Measurements from ENCODE around the gene SNRPD3.
"Not testable (repeated sequence)": the region's sequence is repeated elsewhere in the genome, so short reads cannot be mapped to it uniquely, and the experiment has no call there.

Gene SNRPD3

DNA sequence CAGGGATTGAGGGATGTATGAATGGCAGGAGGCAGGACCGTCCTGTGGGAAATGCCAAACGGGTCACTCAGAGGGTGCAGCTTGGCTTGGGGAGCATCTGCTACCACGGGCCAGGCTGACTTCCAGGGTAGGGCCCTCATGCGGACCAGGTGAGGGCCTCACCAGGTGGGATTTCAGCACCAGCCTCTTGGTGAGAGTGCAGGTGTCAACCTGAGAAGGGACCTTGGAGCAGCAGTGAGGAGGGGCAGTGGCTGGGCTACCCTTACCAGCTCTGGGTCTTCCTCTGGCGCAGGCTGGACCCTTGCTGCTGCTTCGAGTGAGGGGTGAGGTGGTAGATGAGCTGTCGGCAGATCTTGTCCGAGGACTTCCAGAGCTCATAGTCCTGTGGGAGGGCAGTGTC, 32.1 kb downstream of the SNRPD3 start:
- no peaks in the 10 kb centered on the region for H3K36me3 Mint-ChIP-seq (ENCODE audit: low read depth)
- no peaks in the 10 kb centered on the region for H3K9me3 Mint-ChIP-seq
- peaks cover 1% of the 10 kb centered on the region for H3K4me1 Mint-ChIP-seq (ENCODE audit: low read depth)
- no peak overlapping the region for H3K4me3 Mint-ChIP-seq
- DNase-seq (ENCODE audit: low spot score) = no peak
- H3K27me3 Mint-ChIP-seq (ENCODE audit: low read depth) = no peaks in the 10 kb centered on the region
- H3K27ac Mint-ChIP-seq = no peak overlapping the region

DNA sequence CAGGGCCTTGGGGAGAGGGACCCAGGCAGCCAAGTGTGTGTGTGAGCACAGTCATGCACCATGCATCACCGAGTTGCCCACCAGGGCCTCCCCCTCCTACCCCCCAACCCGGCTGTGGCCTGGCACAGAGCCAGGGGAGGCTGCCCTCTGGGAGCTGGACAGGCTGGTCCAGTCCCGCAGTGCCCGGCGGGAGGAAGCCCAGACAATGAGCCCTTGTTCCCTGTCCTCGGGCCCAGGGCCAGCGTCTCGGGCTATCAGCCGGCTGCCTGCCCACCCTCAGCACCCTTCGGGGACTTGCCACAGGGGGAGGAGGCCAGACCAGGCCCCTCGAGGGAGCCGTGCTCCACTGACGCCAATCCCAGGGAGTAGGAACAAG, 32.6 kb downstream of the SNRPD3 start:
- Mint-ChIP-seq H3K9me3 (no peaks in the 10 kb centered on the region), H3K27me3 (ENCODE audit: low read depth) (no peaks in the 10 kb centered on the region), H3K4me3 (no peak overlapping the region), H3K36me3 (ENCODE audit: low read depth) (no peaks in the 10 kb centered on the region), H3K4me1 (ENCODE audit: low read depth) (peaks cover 1% of the 10 kb centered on the region), H3K27ac (no peak overlapping the region)
- no peak for DNase-seq (ENCODE audit: low spot score)

DNA sequence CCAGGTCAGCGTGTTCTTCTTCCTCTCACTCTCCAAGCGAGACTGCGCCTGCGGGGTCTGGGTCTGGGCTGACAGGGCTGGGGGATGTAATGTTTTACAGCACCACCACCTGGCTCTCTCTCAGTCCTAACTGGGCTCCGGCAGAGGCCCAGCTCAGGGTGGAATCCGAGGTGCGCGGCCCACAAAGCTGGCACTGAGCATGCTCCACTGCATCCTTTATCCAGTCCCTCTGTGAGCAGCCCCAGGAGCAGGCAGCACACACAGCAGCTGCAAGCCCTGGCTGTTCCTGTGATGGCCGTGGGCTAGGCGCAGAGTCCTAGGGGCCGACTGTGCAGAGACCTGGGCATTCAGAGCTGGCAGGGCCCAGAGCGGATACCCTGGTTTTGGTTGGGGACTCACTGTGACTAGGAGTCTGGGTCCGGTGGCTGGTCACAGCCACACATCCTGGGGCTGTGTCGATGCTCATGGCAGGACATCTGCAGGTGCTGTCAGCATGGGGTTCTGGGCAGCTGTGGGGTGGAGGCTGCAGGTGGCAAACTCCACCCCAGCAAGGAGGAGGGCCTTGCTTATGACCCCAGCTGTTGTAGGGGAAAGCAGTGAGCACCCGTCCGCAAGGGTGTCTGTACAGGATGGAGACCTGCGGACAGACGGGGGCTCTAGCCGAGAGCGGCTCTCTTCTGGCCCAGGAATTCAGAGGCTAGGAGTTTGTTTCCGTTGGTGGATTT, 33.1 kb downstream of the SNRPD3 start:
- DNase-seq (ENCODE audit: low spot score) = no peak
- no peak overlapping the region for H3K27ac Mint-ChIP-seq
- H3K36me3 Mint-ChIP-seq (ENCODE audit: low read depth) = no peaks in the 10 kb centered on the region
- H3K4me1 Mint-ChIP-seq (ENCODE audit: low read depth) = peaks cover 1% of the 10 kb centered on the region
- H3K9me3 Mint-ChIP-seq = no peaks in the 10 kb centered on the region
- no peaks in the 10 kb centered on the region for H3K27me3 Mint-ChIP-seq (ENCODE audit: low read depth)
- no peak overlapping the region for H3K4me3 Mint-ChIP-seq

DNA sequence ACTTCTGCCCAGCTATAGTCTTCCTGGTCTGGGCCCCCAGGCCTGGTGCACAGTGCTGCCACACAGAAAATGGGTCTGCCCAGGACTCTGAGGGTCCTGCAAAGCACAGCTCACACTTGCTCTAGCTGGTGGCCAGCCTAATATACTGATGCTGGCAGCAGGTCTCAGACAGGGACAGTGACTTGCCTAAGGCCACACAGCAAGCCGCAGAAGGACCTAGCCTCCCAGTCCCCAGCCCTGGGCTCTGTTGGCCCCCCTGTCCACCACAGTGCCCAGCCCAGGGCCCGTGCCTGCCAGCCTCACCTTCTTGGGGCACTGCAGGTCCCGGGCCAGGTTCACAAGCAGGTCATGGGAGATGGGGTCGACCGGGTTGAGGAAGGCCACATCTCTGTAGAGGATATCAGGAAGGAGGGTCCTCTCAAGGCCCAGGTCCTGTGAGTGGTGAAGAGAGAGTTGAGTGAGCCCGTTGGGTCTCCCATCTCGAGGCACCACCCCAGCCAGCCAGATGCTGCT, 33.8 kb downstream of the SNRPD3 start:
- Mint-ChIP-seq H3K9me3 (no peaks in the 10 kb centered on the region), H3K36me3 (ENCODE audit: low read depth) (no peaks in the 10 kb centered on the region), H3K4me1 (ENCODE audit: low read depth) (peaks cover 1% of the 10 kb centered on the region), H3K4me3 (no peak overlapping the region), H3K27ac (no peak overlapping the region), H3K27me3 (ENCODE audit: low read depth) (no peaks in the 10 kb centered on the region)
- no peak for DNase-seq (ENCODE audit: low spot score)

DNA sequence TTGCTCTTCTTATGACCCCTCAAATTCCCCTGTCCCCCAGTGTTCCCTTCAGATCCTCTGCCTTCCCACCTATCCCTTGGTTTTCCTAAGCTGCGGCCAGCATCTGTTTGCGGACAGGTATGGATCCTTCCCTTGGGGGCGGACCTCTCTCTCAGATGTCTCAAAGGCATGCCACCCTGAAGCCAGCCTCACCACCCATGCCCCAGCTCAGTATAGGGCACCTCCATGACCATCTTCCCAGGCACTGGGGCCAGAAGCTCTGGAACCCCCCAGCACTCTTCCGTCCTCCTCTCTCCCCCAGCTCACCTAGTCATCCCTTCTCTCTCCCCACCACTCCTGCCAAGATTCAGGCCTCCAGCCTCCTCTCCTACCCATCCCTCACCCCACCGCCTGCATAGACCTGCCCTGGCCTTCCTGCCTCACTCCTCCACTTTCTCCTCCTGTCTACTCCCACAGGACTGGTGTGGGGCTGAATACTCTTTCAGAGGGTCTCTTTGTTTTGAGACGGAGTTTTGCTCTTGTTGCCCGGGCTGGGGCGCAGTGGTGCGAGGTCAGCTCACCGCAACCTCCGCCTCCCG, 34.9 kb downstream of the SNRPD3 start:
- Mint-ChIP-seq H3K9me3 (no peaks in the 10 kb centered on the region), H3K36me3 (ENCODE audit: low read depth) (no peaks in the 10 kb centered on the region), H3K27ac (no peak overlapping the region), H3K27me3 (ENCODE audit: low read depth) (no peaks in the 10 kb centered on the region), H3K4me1 (ENCODE audit: low read depth) (peaks cover 1% of the 10 kb centered on the region), H3K4me3 (no peak overlapping the region)
- no peak for DNase-seq (ENCODE audit: low spot score)

DNA sequence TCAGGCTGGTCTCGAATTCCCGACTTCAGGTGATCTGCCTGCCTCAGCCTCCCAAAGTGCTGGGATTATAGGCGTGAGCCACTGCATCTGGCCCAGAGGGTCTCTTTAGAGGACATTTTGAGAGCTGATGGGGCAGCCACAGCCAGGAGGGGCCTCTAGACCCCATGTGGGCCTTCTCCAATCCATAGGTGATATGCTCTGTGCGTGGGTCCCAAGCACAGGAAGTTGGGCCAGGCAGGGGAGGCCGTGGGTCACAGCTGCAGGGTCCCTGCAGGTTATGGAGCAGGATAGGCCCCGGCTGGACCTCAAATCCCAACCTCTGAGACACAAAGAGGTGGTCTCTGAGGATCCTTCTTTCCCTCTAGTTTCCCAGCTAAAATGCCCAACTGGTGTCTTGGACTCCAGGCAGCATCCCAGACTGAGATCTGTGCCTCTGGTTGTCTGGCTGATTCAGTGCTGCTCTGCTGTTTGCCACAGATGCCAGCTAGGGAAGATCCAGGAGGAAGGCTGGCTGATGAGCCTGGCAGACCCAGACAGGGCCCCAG, 35.6 kb downstream of the SNRPD3 start:
- Mint-ChIP-seq H3K9me3 (no peaks in the 10 kb centered on the region), H3K27me3 (ENCODE audit: low read depth) (no peaks in the 10 kb centered on the region), H3K27ac (no peak overlapping the region), H3K4me1 (ENCODE audit: low read depth) (peaks cover 1% of the 10 kb centered on the region), H3K36me3 (ENCODE audit: low read depth) (no peaks in the 10 kb centered on the region), H3K4me3 (peak overlapping the region; percentile 5)
- no peak for DNase-seq (ENCODE audit: low spot score)

DNA sequence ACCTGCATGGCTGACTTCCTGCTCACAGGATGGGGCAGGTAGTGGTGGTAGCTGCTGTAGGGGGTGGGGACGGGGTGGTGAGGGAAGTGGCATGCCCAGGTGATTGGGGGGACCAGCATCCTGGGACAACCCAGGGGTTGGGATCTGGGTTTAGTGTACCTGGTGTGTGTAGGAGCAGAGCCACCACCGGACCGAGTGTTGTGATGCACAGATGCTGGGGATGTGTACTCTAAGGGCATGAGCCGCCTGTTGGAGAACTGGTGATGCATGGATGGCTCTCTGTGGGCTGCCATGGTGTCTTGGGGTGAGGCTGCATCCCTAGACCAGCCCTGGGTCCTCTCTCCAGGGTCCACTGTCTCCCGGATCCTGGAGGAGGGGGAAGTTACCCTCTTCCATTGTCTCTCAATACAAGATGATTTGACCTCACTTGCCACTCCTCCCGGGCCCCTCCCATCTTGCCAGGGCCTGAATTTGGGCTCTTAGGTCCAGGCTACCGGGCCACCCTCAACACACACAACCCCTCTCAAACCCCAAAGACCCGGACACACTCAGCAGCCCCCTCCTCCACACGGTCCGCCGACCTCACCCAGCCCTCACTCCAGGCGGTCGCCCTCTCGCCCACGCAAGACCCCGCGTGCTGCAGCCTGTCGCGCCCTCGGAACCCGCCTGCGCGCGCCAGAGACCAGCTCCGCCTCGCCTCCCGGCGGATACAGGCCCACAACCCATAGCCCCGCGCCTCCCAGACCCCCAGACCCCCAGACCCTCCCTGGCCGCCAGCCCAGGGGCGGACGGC, 36.5 kb downstream of the SNRPD3 start:
- Mint-ChIP-seq H3K27ac (peak overlapping the region; percentile 41), H3K4me3 (peak overlapping the region; percentile 89), H3K36me3 (ENCODE audit: low read depth) (no peaks in the 10 kb centered on the region)

DNA sequence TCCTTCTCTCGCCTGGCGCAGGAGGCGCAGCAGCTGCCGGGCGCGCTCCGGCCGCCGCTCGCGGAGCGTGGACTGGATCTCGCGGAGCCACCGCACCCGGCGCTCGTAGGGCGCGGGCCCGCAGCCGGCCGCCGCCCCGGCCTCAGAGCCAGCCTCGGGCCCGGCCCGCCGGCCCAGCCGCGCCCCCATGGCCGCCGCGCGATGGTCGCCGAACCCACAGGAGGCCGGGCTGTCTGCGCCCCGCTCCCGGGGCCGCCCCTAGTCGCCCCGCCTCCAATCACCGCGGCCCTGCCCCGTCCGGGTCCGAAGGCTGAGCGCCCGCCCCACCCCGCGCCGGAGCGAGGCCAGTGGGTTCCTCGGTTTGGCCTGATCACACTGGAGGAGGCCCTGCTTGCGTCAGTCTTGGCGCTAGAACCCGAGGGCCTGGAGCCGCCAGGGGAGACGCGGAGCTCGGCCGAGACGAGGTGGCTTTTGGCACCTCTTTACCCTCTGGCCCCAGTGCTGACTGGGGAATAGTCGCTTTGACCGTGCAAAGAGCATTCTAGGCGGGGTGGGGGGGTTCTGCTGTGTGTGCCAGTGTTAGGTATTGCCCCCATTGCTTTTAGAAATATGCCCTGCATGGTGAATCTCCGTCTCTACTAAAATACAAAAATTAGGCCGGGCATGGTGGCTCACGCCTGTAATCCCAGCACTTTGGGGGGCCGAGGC, 37.2 kb downstream of the SNRPD3 start, which contains the start of gene LRRC75B:
Gene LRRC75B, minus strand, starts transcription at position 223 of the 708 bp plus-strand sequence. Its CDS starts 34 bp downstream, at position 189.
- peak within 1 kb of the TSS; percentile 41 for H3K27ac Mint-ChIP-seq
- peak; percentile 64 for DNase-seq (ENCODE audit: low spot score)
- H3K4me1 Mint-ChIP-seq (ENCODE audit: low read depth) = peaks cover 1% of the 10 kb centered on the region
- no peaks in the 10 kb centered on the region for H3K27me3 Mint-ChIP-seq (ENCODE audit: low read depth)
- no peaks in the 10 kb centered on the region for H3K36me3 Mint-ChIP-seq (ENCODE audit: low read depth)
- H3K4me3 Mint-ChIP-seq = peak within 1 kb of the TSS; percentile 89
- no peaks in the 10 kb centered on the region for H3K9me3 Mint-ChIP-seq

More for the DNA sequence above, 36.5 kb downstream of the SNRPD3 start:
- DNase-seq (ENCODE audit: low spot score) = no peak
- H3K9me3 Mint-ChIP-seq = no peaks in the 10 kb centered on the region
- H3K4me1 Mint-ChIP-seq (ENCODE audit: low read depth) = peaks cover 1% of the 10 kb centered on the region
- H3K27me3 Mint-ChIP-seq (ENCODE audit: low read depth) = no peaks in the 10 kb centered on the region

DNA sequence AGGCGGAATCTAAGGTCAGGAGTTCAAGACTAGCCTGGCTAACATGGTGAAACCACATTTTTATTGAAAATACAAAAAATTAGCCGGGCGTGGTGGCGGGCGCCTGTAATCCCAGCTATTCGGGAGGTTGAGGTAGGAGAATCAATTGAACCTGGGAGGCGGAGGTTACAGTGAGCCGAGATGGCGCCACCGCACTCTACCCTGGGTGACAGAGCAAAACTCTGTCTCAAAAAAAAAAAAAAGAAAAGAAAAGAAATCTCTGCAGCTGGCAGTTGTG, 37.7 kb downstream of the SNRPD3 start:
- not testable (repeated sequence) for H3K36me3 Mint-ChIP-seq (ENCODE audit: low read depth); DNase-seq (ENCODE audit: low spot score); H3K9me3 Mint-ChIP-seq; H3K27me3 Mint-ChIP-seq (ENCODE audit: low read depth); H3K4me1 Mint-ChIP-seq (ENCODE audit: low read depth); H3K27ac Mint-ChIP-seq
- peak overlapping the region; percentile 66 for H3K4me3 Mint-ChIP-seq

DNA sequence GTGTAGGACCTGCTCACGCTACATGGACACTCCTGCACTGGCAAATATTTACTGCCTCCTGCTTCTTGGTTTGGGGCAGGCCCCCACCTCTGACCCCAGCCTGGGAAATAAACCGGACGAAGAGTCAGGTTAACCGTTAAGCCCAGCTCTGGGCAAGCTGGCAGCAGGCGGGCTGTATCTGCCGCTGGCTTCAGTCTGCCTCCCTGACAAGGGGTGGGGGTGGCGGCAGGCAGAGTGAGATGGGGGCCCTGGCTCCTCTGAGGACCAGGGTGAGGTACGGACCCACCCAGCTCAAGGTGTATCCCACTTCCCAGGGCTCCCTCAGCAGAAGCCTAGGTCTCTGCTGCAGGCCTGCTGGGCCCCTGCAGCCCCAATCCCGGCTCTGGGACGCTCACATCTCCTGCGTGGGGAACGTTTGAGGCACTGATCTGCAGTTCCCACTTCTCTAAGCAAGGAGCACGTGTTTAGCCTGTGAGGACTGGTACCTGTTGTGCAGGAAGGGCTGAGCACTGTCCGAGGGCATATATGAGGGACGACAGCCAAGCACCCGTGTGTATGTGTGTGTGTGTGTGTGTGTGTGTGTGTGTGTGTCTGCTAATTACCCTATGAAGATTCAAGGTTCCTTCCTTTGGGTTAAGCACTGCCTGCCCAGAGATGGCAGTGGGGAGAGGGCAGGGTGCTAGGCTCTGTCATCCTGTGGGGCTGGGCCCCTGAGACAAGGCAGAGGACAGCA, 38.2 kb downstream of the SNRPD3 start:
- Mint-ChIP-seq H3K4me3 (peak overlapping the region; percentile 66), H3K36me3 (ENCODE audit: low read depth) (no peaks in the 10 kb centered on the region), H3K27me3 (ENCODE audit: low read depth) (no peaks in the 10 kb centered on the region), H3K27ac (no peak overlapping the region), H3K4me1 (ENCODE audit: low read depth) (peaks cover 1% of the 10 kb centered on the region), H3K9me3 (no peaks in the 10 kb centered on the region)
- no peak for DNase-seq (ENCODE audit: low spot score)

DNA sequence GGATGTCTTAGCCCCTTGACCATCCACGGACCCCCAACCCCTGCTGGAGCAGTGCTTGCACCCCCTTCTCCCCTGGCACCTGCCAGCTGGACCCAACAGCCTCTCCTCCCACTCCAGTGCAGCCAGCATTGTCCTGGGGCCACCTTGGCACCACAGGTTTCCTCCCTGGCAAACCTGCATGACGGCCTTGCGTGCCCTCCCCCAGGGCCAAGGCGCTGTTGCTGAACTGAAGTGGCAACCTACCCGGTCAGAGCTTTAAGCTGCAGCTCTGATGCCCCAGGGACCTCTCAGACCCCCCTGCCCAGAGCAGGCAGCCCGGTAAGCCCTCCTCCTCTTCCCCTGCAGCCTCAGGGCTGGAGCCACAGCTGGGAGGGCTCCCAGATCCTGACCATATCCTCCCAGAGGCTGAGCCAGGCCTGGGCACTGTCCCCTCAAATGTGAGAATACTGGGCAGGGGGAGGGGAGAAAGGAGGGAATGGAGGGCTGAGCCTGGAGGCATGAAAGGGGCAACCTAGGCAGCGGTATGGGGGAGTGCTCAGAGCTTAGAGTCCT, 38.8 kb downstream of the SNRPD3 start:
- H3K27me3 Mint-ChIP-seq (ENCODE audit: low read depth) = no peaks in the 10 kb centered on the region
- no peak overlapping the region for H3K4me3 Mint-ChIP-seq
- no peak for DNase-seq (ENCODE audit: low spot score)
- H3K27ac Mint-ChIP-seq = no peak overlapping the region
- no peaks in the 10 kb centered on the region for H3K9me3 Mint-ChIP-seq
- H3K36me3 Mint-ChIP-seq (ENCODE audit: low read depth) = no peaks in the 10 kb centered on the region
- peaks cover 1% of the 10 kb centered on the region for H3K4me1 Mint-ChIP-seq (ENCODE audit: low read depth)

DNA sequence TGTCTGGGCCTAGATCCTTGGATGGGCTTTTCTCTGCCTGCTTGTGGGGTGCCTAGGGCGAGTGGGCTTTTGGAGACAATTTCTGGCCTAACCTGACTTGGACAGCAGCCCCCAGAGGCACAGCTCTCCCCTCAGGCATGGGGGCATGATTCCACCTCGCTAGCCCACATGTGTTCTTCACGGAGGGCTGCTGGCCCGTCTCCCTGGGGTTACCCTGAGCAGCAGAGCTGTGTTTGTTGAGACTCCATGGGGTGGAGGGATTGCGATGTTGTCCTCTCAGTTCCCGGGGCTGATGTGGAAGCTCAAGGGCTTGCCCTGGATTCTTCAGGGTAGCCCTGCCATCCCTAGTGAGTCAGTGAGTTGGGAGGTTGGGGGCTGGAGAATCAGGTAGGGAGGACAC, 39.4 kb downstream of the SNRPD3 start:
- H3K4me3 Mint-ChIP-seq = no peak overlapping the region
- no peaks in the 10 kb centered on the region for H3K27me3 Mint-ChIP-seq (ENCODE audit: low read depth)

DNA sequence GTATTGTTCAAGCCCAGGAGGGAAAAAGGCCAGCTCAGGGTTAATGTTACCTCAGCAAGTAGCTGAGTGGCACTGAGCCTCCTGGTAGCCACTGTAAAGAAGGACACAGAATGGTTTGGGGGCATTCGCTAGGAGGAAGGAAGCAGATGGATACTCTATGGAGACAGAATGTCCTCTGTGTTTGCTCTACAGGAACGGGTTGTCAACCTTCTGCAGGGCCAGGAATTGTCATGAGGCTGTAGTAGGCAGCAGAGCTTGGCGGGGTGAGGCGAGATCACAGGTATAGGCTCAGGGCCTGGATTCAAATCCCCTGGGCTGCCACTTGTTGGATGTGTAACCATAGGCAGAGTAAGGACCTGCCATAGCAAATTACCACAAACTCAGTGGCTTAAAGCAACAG, 40.1 kb downstream of the SNRPD3 start:
- no peaks in the 10 kb centered on the region for H3K9me3 Mint-ChIP-seq
- DNase-seq (ENCODE audit: low spot score) = no peak
- H3K36me3 Mint-ChIP-seq (ENCODE audit: low read depth) = no peaks in the 10 kb centered on the region
- no peaks in the 10 kb centered on the region for H3K27me3 Mint-ChIP-seq (ENCODE audit: low read depth)
- H3K4me1 Mint-ChIP-seq (ENCODE audit: low read depth) = peaks cover 4% of the 10 kb centered on the region
- H3K4me3 Mint-ChIP-seq = no peak overlapping the region
- no peak overlapping the region for H3K27ac Mint-ChIP-seq

More for the DNA sequence above, 39.4 kb downstream of the SNRPD3 start:
- Mint-ChIP-seq H3K4me1 (ENCODE audit: low read depth) (peaks cover 1% of the 10 kb centered on the region), H3K27ac (no peak overlapping the region), H3K36me3 (ENCODE audit: low read depth) (no peaks in the 10 kb centered on the region), H3K9me3 (no peaks in the 10 kb centered on the region)
- no peak for DNase-seq (ENCODE audit: low spot score)
